HCT116 (cell line): Measurements from ENCODE around the gene BDNF. TPM values are rescaled to one million over a fixed set of nuclear protein-coding genes. Genes with fewer than 3 reads are reported as not detected.

ENCODE experiments used
- ATAC-seq: fragments of 200-7000 bp; cut with Tn5 transposase; 2 replicates; pipeline ENCODE4 v1.9.1; 2020; ENCODE audit warnings: mild to moderate bottlenecking, moderate library complexity
- BruUV-seq: library from RNA; stranded (reverse); fragments of 400-500 nt; replicated peaks from 2 replicates; lab custom pipeline; 2021; lab: Mats Ljungman, UMichigan
- CTCF ChIA-PET: fragments of 300-600 bp; sonication (Branson Sonifier 250); formaldehyde crosslinking; loops from one replicate; lab custom pipeline; 2021; ENCODE audit warnings: antibody characterized with exemption; lab: Charles Lee
- POLR2A ChIA-PET: fragments of 300-600, 350-600 bp; sonication (Branson Sonifier 250); formaldehyde crosslinking; loops from one replicate; lab custom pipeline; 2021; ENCODE audit warnings: antibody characterized with exemption; lab: Charles Lee
- RAD21 ChIA-PET, 2 experiments: fragments of 300-600 bp; sonication (Branson Sonifier 250); formaldehyde crosslinking; loops; one replicate each; lab custom pipeline; 2023; ENCODE audit warnings: low total read pairs in 2 of 2; ENCODE audit not compliant: uncharacterized antibody in 2 of 2, unreplicated experiment in 2 of 2, low non-redundant PET in 1 of 2; lab: Charles Lee
- DNase-seq: peaks from one replicate; pipeline ENCODE4 v3.0.0-alpha.2; 2010; ENCODE audit warnings: low read depth, low spot score
- H2AFZ ChIP-seq: fragments of 200-600 bp; shearing (Covaris generic), sonication (generic); 2 replicates; pipeline ENCODE4 v1.6.1; 2017; ENCODE audit warnings: low read depth, mixed run types, mixed read lengths, antibody characterized with exemption, low read length; ENCODE audit not compliant: poor library complexity, severe bottlenecking
- H3K27ac ChIP-seq: 2 replicates; pipeline ENCODE4 v1.5.1; 2012; ENCODE audit warnings: low read depth, low read length
- H3K27me3 ChIP-seq: fragments of 200-600 bp; sonication (generic); 2 replicates; pipeline ENCODE4 v1.6.1; 2016; ENCODE audit warnings: mixed run types, low read length, mixed read lengths; ENCODE audit not compliant: insufficient read depth
- H3K36me3 ChIP-seq, 2 experiments: fragments of 200-500 bp in 1 of 2; fragments of 200-600 bp in 1 of 2; sonication (Bioruptor generic) in 1 of 2; sonication (generic) in 1 of 2; 2 replicates each; pipeline versions ENCODE4 v1.5.1 to v1.6.1; 2014 to 2016; ENCODE audit warnings: low read length in 2 of 2, inconsistent platforms in 1 of 2, mixed read lengths in 1 of 2, mixed run types in 1 of 2; ENCODE audit not compliant: insufficient read depth in 2 of 2, control insufficient read depth in 1 of 2
- H3K4me1 ChIP-seq, 2 experiments: fragments of 200-600 bp in 1 of 2; sonication (generic) in 1 of 2; 2 replicates each; pipeline versions ENCODE4 v1.5.1 to v1.6.1; 2012 to 2017; ENCODE audit warnings: low read length in 2 of 2, inconsistent platforms in 1 of 2, mild to moderate bottlenecking in 1 of 2, mixed read lengths in 1 of 2, mixed run types in 1 of 2, moderate library complexity in 1 of 2; ENCODE audit not compliant: insufficient read depth in 2 of 2, control insufficient read depth in 1 of 2
- H3K4me2 ChIP-seq: fragments of 200-600 bp; sonication (generic); 2 replicates; pipeline ENCODE4 v1.6.1; 2017; ENCODE audit warnings: mixed run types, low read length, mixed read lengths
- H3K4me3 ChIP-seq, 2 experiments: fragments of 200-600 bp in 1 of 2; sonication (generic) in 1 of 2; replicated peaks in 1 of 2; 2 replicates each; pipeline ENCODE4 v1.5.1; 2011 to 2016; ENCODE audit warnings: low read length in 2 of 2, control low read depth in 1 of 2, low read depth in 1 of 2, mild to moderate bottlenecking in 1 of 2, mixed read lengths in 1 of 2, mixed run types in 1 of 2
- H3K79me2 ChIP-seq: fragments of 200-600 bp; sonication (generic); 2 replicates; pipeline ENCODE4 v1.6.1; 2017; ENCODE audit warnings: mild to moderate bottlenecking, mixed run types, low read length, moderate library complexity, mixed read lengths; ENCODE audit not compliant: insufficient read depth
- H3K9ac ChIP-seq: fragments of 200-600 bp; sonication (generic); 2 replicates; pipeline ENCODE4 v1.6.1; 2016; ENCODE audit warnings: low read length, mixed read lengths
- H3K9me2 ChIP-seq: fragments of 200-600 bp; sonication (generic), shearing (Covaris generic); 2 replicates; pipeline ENCODE4 v1.6.1; 2017; ENCODE audit warnings: mixed run types, mild to moderate bottlenecking, moderate library complexity; ENCODE audit not compliant: insufficient read depth
- H3K9me3 ChIP-seq, 2 experiments: fragments of 200-500 bp in 1 of 2; fragments of 200-600 bp in 1 of 2; sonication (Bioruptor generic) in 1 of 2; sonication (generic) in 1 of 2; 2 replicates each; pipeline ENCODE4 v1.6.1; 2014 to 2017; ENCODE audit warnings: low read length in 2 of 2, mixed read lengths in 2 of 2, inconsistent platforms in 1 of 2, low read depth in 1 of 2, mild to moderate bottlenecking in 1 of 2, mixed run types in 1 of 2, moderate library complexity in 1 of 2; ENCODE audit not compliant: control insufficient read depth in 1 of 2, insufficient read depth in 1 of 2
- H4K20me1 ChIP-seq: fragments of 200-600 bp; sonication (generic), shearing (Covaris generic); 2 replicates; pipeline ENCODE4 v1.6.1; 2017; ENCODE audit warnings: mixed run types, mild to moderate bottlenecking, moderate library complexity; ENCODE audit not compliant: insufficient read depth
- CBX3 ChIP-seq: IDR thresholded peaks from 2 replicates; pipeline ENCODE4 v1.6.1; 2012; ENCODE audit warnings: low read depth
- CEBPB ChIP-seq: IDR thresholded peaks from 2 replicates; pipeline ENCODE4 v1.6.1; 2012; ENCODE audit warnings: low read depth
- ELF1 ChIP-seq: IDR thresholded peaks from 2 replicates; pipeline ENCODE4 v1.6.1; 2012; ENCODE audit warnings: low read depth, borderline replicate concordance
- EZH2phosphoT487 ChIP-seq: fragments of 200-600 bp; IDR thresholded peaks from 2 replicates; pipeline ENCODE4 v1.6.1; 2018; ENCODE audit warnings: antibody characterized with exemption, borderline replicate concordance
- FOSL1 ChIP-seq: IDR thresholded peaks from 2 replicates; pipeline ENCODE4 v1.6.1; 2012; ENCODE audit warnings: low read depth
- POLR2A ChIP-seq: IDR thresholded peaks from 2 replicates; pipeline ENCODE4 v1.7.0; 2011; ENCODE audit warnings: borderline replicate concordance; ENCODE audit not compliant: insufficient read depth, insufficient read length; ENCODE audit errors: extremely low read depth
- RAD21 ChIP-seq: IDR thresholded peaks from 2 replicates; pipeline ENCODE4 v1.6.1; 2012; ENCODE audit warnings: low read depth, mild to moderate bottlenecking
- REST ChIP-seq: IDR thresholded peaks from 2 replicates; pipeline ENCODE4 v1.6.1; 2012; ENCODE audit warnings: low read depth
- SIN3A ChIP-seq: IDR thresholded peaks from 2 replicates; pipeline ENCODE4 v1.6.1; 2012; ENCODE audit warnings: low read depth
- SP1 ChIP-seq: IDR thresholded peaks from 2 replicates; pipeline ENCODE4 v1.6.1; 2012; ENCODE audit warnings: low read depth
- SRF ChIP-seq: IDR thresholded peaks from 2 replicates; pipeline ENCODE4 v1.6.1; 2012; ENCODE audit warnings: low read depth
- YY1 ChIP-seq: IDR thresholded peaks from 2 replicates; pipeline ENCODE4 v1.6.1; 2011; ENCODE audit warnings: low read length, low read depth, moderate library complexity, mild to moderate bottlenecking; ENCODE audit not compliant: insufficient replicate concordance; ENCODE audit errors: extremely low read depth
- ZNF274 ChIP-seq: fragments of 200-500 bp; sonication (Bioruptor generic); IDR thresholded peaks from 2 replicates; pipeline ENCODE4 v1.6.1; 2014; ENCODE audit warnings: mild to moderate bottlenecking, low read depth, low read length, inconsistent platforms
- intact Hi-C: fragments of 100-400 bp; cut with micrococcal nuclease; formaldehyde crosslinking; loops from 2 replicates; pipeline ENCODE4 v1.10.0; 2022
- total RNA-seq: library from RNA; stranded (reverse); gene quantifications from one replicate; pipeline ENCODE4 v1.2.1, GENCODE V29; 2021; ENCODE audit not compliant: unreplicated experiment
- TF ChIP-seq, protein P1 (sequence below): IDR thresholded peaks from 2 replicates; pipeline ENCODE4 v1.6.1; 2012

The BDNF gene
- total RNA-seq, 1 experiment from 2014 or later, result 22.0 TPM

DNA sequence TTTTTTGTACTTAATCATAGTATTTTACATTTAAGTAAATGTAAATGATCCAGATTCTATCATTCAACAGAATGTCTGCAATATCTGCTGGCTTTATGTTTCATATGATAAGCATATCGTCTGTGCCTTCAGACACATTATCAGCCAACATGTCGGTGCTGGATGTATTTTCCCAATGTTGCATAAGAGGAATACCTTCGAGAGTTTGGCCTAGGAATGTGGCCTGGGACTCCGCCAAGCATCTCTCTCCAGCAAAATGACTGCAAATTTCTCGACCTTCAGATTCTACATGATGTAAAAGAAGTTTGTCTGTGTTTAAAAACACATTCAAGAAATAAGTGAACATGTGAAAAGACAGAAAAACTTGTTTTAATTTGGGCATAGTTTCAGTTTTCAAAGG, 6.9 kb downstream of the BDNF start:
- Histone ChIP-seq H3K4me3 (no peak overlapping the region), H3K9ac (no peak overlapping the region), H3K36me3 (peaks cover 0 to 5% of the 10 kb centered on the region in 2 experiments; a peak in 1 of 4 replicates), H3K4me1 (peaks cover 26 to 32% of the 10 kb centered on the region in 2 experiments), H3K4me2 (no peak overlapping the region), H3K9me2 (no peaks in the 10 kb centered on the region), H2AFZ (no peak overlapping the region), H3K27ac (no peak overlapping the region), H3K9me3 (no peaks in the 10 kb centered on the region), H3K79me2 (peaks cover 100% of the 10 kb centered on the region), H4K20me1 (peaks cover 21% of the 10 kb centered on the region; the same call in 1 of the 2 replicates), H3K27me3 (no peaks in the 10 kb centered on the region)
- BruUV-seq, result no TSS peak
- intact Hi-C loops, result loop anchor here (10.0 kb wide), 2 partner anchors 1171 to 1741 kb away; no protein-coding TSS in a partner anchor
- CTCF ChIA-PET, result no interaction called here
- ATAC-seq (no peak), DNase-seq (no peak)
- RAD21 ChIA-PET, result no interaction called here
- TF ChIP-seq SRF (no peak), EZH2phosphoT487 (no peak), YY1 (no peak), ELF1 (no peak), POLR2A (no peak), FOSL1 (no peak), CEBPB (no peak)
- TF ChIP-seq, protein P1, sequence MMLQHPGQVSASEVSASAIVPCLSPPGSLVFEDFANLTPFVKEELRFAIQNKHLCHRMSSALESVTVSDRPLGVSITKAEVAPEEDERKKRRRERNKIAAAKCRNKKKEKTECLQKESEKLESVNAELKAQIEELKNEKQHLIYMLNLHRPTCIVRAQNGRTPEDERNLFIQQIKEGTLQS, result no peak
- POLR2A ChIA-PET, result no interaction called here

- no peak overlapping the region for H2AFZ ChIP-seq
- DNase-seq, result no peak
- peaks cover 100% of the 10 kb centered on the region for H3K79me2 ChIP-seq
- H4K20me1 ChIP-seq, result peaks cover 21% of the 10 kb centered on the region; the same call in 1 of the 2 replicates
- intact Hi-C loops, result loop anchor here (10.0 kb wide), 2 partner anchors 1172 to 1742 kb away; no protein-coding TSS in a partner anchor
- H3K27ac ChIP-seq, result no peak overlapping the region
- BruUV-seq, result no TSS peak
- no peaks in the 10 kb centered on the region for H3K9me3 ChIP-seq
- no peaks in the 10 kb centered on the region for H3K9me2 ChIP-seq
- CTCF ChIA-PET, result no interaction called here
- H3K4me3 ChIP-seq, result no peak overlapping the region
- H3K4me2 ChIP-seq, result no peak overlapping the region
- no peak for ATAC-seq
- no peaks in the 10 kb centered on the region for H3K27me3 ChIP-seq
- POLR2A ChIA-PET, result no interaction called here
- H3K4me1 ChIP-seq, result peaks cover 21 to 25% of the 10 kb centered on the region in 2 experiments
- RAD21 ChIA-PET, result no interaction called here
- H3K36me3 ChIP-seq, result peaks cover 0 to 5% of the 10 kb centered on the region in 2 experiments; a peak in 1 of 4 replicates
- H3K9ac ChIP-seq, result no peak overlapping the region
- TF ChIP-seq ELF1 (no peak), ZNF274 (no peak), SP1 (no peak), FOSL1 (no peak), EZH2phosphoT487 (no peak), CBX3 (no peak), RAD21 (no peak), REST (no peak), SIN3A (no peak), CEBPB (no peak)
- TF ChIP-seq, protein P1, result no peak
Measured at GRCh38 chr11:27692781-27693180, 7.5 kb downstream of the BDNF start.
